T47D (cell line): ENCODE measurements around the gene U2SURP.
"Not testable (repeated sequence)": the region's sequence is repeated elsewhere in the genome, so short reads cannot be mapped to it uniquely, and the experiment has no call there.

Experiments used
- DNase-seq, 2 experiments: peaks; one replicate each; pipeline versions ENCODE4 v3.0.0 to v3.0.0-alpha.2; 2011 to 2012; ENCODE audit warnings: low read depth in 1 of 2, low spot score in 1 of 2
- JUND ChIP-seq: IDR thresholded peaks from 2 replicates; pipeline ENCODE4 v1.6.1; 2012; ENCODE audit warnings: low read depth
- in situ Hi-C: cut with HindIII; loops from 2 replicates; pipeline ENCODE4 v1.10.0; 2016; ENCODE audit warnings: low sequenced_read_pairs, low pct_unique_long_range_greater_than_20kb

U2SURP gene

DNA sequence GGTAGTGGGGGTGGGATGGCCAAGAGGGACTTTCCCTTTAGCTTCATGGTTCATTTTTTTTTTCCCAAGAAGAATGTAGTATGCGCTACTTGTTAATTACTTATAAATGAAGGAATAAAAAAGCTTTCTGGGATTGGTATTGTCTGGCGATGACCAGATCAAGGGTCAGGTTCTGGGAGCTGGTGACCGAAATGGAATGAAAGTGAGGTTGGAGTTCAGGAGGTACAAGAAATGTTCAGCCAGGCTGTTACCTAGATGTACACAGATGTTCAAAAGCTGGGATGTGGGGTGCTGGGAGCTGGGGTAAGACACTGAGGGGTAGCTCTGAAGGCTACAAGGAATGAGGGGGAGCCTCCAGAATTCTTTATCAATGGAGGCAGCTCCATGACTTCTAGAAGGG lies 17.1 kb upstream of the U2SURP start:
- TF ChIP-seq JUND, result no peak
- in situ Hi-C loops, result no loop called here
- DNase-seq, result no peak

GRCh38 chr3:142987080-142987700 lies 14.2 kb upstream of the U2SURP start:
- peak in 1 of 2 experiments; percentile 66 for DNase-seq
- in situ Hi-C loops, result no loop called here
- no peak for TF ChIP-seq JUND

DNA sequence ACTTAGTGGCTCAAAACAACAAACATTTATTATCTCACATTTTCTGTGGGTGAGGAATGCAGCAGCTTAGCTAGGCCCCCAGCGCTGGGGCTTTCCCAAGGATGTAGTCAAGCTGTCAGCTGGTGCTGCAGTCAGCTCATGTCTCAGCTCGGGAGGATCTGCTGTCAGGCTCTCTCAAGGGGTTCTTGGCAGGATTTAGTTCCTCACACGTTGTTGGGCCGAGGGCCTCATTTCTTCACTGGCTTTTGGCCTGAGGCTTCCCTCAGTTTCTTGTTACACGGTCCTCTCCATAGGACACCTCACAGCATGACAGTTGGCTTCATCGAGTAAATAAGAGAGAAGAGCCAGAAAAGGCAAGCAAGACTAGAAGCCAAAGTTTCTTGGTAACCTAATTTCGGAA lies 13.7 kb upstream of the U2SURP start:
- no peak for DNase-seq
- TF ChIP-seq JUND, result no peak
- in situ Hi-C loops, result no loop called here

DNA sequence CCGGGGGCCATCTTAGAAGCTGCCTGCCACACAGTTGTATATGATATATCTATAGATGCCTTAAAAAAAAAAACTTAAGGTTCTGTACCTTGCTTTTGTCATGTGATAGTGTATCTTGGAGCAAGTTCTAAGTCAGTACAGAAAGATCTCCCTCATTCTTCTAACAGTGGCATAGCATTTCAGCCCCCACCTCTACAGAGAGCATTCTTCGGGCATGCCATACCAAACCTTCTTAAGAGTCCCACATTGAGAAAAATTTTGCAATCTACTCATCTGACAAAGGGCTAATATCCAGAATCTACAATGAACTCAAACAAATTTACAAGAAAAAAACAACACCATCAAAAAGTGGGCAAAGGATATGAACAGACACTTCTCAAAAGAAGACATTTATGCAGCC lies 13.1 kb upstream of the U2SURP start:
- in situ Hi-C loops, DNase-seq: not testable (repeated sequence)

DNA sequence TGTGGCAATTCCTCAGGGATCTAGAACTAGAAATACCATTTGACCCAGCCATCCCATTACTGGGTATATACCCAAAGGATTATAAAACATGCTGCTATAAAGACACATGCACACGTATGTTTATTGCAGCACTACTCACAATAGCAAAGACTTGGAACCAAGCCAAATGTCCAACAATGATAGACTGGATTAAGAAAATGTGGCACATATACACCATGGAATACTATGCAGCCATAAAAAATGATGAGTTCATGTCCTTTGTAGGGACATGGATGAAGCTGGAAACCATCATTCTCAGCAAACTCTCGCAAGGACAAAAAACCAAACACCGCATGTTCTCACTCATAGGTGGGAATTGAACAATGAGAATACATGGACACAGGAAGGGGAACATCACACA lies 12.5 kb upstream of the U2SURP start:
- in situ Hi-C loops, DNase-seq: not testable (repeated sequence)

GRCh38 chr3:142990721-142991120 lies 10.6 kb upstream of the U2SURP start:
- TF ChIP-seq JUND, result no peak
- no peak for DNase-seq
- in situ Hi-C loops, result no loop called here

DNA sequence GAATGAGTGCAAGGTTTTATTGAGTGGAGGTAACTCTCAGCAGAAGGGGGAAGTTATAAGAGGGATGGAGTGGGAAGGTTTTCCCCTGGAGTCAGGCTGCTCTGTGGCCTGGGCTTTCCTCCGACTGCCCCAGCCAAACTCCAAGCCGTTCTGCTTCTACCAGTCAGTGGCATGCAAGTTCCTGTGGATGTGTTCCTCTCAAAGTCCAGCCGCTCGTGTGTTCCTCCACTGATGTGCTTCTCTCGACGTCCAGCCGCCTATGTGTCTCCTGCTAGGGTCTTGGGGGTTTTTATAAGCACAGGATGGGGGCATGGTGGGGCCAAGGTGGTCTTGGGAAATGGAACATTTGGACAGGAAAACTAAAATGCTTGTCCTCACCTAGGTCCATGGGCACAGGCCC lies 9.0 kb upstream of the U2SURP start:
- DNase-seq, result no peak
- no peak for TF ChIP-seq JUND
- in situ Hi-C loops, result no loop called here

DNA sequence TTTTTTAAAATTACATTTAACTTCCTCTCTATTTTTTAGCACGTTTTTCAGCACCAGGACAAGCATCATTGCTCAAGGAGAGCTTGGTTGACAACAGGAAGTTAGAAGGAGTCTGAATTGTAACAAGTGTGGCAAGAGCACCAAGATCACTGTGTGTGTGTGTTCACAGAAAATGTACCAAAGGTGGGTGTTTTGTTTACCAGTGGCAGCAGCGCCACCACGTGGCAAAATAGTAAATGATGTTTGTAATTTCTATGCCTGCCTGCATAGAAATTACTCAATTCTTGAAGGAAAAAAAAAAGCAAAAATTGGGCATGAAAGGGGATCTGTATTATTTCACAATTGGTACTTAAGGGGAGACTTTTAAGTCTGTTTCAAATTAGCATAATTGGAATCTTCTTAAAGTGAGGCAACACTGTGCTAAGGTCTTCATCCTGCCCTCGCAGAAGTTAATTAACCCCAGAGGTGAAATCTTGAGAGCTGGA lies 7.4 kb upstream of the U2SURP start:
- DNase-seq, result peak in 1 of 2 experiments; percentile 77
- in situ Hi-C loops, result no loop called here
- no peak for TF ChIP-seq JUND

GRCh38 chr3:142997330-142997729 lies 4.0 kb upstream of the U2SURP start:
- no peak for TF ChIP-seq JUND
- peak in 1 of 2 experiments; percentile 36 for DNase-seq
- in situ Hi-C loops, result no loop called here

DNA sequence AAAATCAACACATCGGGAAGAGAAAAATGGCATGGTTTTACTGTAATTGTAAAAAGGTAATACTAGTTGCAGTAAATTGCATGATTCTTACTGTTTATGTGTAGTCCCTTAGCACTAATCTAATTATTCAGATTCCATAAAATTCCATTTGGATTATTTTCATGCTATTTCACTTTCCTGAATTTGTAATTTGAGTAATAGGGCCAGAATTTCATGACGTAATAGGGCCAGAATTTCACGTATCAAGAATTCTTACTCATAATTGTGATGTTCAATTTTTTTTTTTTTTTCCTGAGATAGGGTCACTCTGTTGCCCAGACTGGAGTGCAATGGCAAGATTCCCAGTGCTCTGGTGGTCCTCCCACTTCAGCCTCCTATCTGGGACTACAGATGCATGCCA lies 2.9 kb upstream of the U2SURP start:
- in situ Hi-C loops, result no loop called here
- DNase-seq, result no peak
- no peak for TF ChIP-seq JUND

- TF ChIP-seq JUND, result no peak
- in situ Hi-C loops, result no loop called here
- DNase-seq, result peak in 1 of 2 experiments; percentile 51
These were observed 1.5 kb upstream of the U2SURP start for GRCh38 chr3:142999881-143000280.

GRCh38 chr3:143000528-143000927 lies 842 bp upstream of the U2SURP start:
- TF ChIP-seq JUND, result no peak
- peak in 1 of 2 experiments; percentile 52 for DNase-seq
- in situ Hi-C loops, result no loop called here

DNA sequence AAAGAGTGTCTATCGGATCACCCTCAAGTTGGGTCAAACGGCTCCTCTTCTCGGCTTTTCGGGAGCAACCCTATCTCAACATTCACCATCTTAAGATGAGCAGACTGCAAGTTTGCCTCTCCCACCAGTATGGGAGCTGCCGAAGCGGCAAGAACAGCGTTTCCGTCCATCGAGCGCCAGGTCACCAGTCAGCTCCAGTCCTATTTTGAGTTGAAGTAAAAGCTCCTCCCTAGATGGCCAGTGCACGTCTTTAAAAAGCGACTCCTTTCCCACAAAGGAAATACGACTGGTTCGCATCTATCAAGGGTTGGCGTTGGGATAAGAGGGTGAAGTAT lies 369 bp upstream of the U2SURP start:
- no peak for DNase-seq
- in situ Hi-C loops, result no loop called here
- no peak for TF ChIP-seq JUND

GRCh38 chr3:143002083-143002712 lies 828 bp downstream of the U2SURP start:
- in situ Hi-C loops, result no loop called here
- no peak for TF ChIP-seq JUND
- peak in 1 of 2 experiments; percentile 26 for DNase-seq
